Dendritic cell treated with granulocyte-macrophage colony-stimulating factor and Interleukin-4, amounts not matched to agents 40 ng/mL and 50 ng/mL, for 4 days (primary cell): ENCODE results near the gene CNP.
"Not testable (repeated sequence)": the region's sequence is repeated elsewhere in the genome, so short reads cannot be mapped to it uniquely, and the experiment has no call there.

Source experiments
- H3K27ac Mint-ChIP-seq: one replicate; pipeline ENCODE4 v1.8.0; 2022; ENCODE audit warnings: mild to moderate bottlenecking, mixed read lengths
- H3K27me3 Mint-ChIP-seq: one replicate; pipeline ENCODE4 v1.8.0; 2022; ENCODE audit warnings: mild to moderate bottlenecking, mixed read lengths
- H3K36me3 Mint-ChIP-seq: one replicate; pipeline ENCODE4 v1.8.0; 2022; ENCODE audit warnings: low read depth, mixed read lengths
- H3K4me1 Mint-ChIP-seq: one replicate; pipeline ENCODE4 v1.8.0; 2022; ENCODE audit warnings: low read depth, mixed read lengths
- H3K4me3 Mint-ChIP-seq: one replicate; pipeline ENCODE4 v1.8.0; 2022; ENCODE audit warnings: mild to moderate bottlenecking, moderate library complexity, mixed read lengths
- H3K9me3 Mint-ChIP-seq: one replicate; pipeline ENCODE4 v1.8.0; 2022; ENCODE audit warnings: mixed read lengths
- intact Hi-C: fragments of 100-400 bp; cut with micrococcal nuclease; formaldehyde crosslinking; loops from one replicate; pipeline ENCODE4 v1.15.0; 2022

The CNP gene

DNA sequence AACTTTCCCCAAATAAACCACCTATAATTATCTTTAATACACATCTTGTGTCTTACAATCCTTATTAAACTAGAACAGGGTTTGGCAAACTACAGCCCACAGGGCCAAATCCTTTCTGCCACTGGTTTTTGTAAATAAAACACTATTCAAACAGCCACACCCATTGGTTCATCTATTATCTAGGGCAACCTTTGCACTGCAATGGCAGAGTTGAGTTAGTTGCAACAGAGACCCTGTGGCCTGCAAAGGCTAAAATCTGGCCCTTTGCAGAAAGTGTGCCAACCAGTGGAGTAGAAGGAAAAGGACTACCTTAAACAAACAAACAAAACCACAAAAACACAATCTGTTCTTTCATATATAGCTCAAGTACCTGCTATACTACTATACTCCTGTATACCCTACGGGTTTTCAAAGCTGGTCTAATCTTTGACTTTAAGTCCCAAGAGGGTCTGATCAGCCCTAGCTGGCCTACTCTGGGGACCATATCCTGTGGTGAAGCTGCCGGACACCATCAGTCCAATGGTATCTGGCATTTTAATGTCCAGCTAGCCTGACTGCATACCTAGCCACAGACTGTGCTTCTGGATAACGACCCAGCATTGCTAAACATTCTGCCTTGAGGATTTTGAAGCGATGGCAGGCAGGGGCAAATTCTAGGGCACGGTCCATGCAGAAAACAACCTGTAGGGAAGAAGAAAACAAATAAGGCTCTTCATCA is 23.3 kb downstream of the CNP start:
- intact Hi-C loops: no loop called here
- peaks cover 100% of the 10 kb centered on the region for H3K36me3 Mint-ChIP-seq
- no peaks in the 10 kb centered on the region for H3K27me3 Mint-ChIP-seq
- H3K9me3 Mint-ChIP-seq: no peaks in the 10 kb centered on the region
- no peak overlapping the region for H3K4me3 Mint-ChIP-seq
- H3K4me1 Mint-ChIP-seq: no peaks in the 10 kb centered on the region
- H3K27ac Mint-ChIP-seq: no peak overlapping the region

DNA sequence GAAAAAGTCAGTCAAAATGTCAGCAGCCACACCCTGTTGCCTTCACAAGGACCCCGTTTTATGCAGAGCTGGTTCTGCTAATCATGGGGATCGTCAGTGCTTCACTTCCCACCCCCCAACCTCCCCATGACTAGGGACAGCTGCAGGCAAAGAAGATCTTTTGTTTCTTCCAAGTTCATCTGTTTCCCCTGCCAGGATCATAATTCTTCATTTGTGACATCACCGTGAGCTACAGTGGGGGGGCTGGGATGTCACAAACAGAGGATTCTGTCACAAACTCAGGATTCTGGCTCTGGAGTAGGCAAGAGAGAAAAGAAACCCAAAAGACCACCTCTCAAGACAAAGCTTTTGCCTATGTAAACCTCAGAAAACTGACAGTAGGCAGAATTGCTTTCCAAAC is 26.0 kb downstream of the CNP start:
- H3K27me3 Mint-ChIP-seq: no peaks in the 10 kb centered on the region

DNA sequence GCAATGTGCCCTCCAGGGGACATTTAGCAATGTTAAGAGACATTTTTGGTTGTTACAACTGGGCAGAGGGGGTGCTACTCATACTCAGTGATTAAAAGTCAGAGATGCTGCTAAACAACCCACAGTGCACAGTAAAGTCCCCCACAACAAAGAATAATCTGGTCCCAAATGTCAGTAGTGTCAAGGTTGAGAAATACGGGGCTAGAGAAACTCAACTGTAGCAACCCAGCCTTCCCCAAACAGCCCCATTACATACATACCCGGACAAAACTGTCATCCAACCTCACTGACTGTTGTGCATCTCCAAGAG is 30.2 kb downstream of the CNP start:
- Mint-ChIP-seq H3K4me1 (peaks cover 5% of the 10 kb centered on the region), H3K9me3 (no peaks in the 10 kb centered on the region), H3K4me3 (no peak overlapping the region), H3K27me3 (no peaks in the 10 kb centered on the region), H3K27ac (no peak overlapping the region), H3K36me3 (peaks cover 98% of the 10 kb centered on the region)
- intact Hi-C loops: no loop called here

More for the DNA sequence above, 26.0 kb downstream of the CNP start:
- Mint-ChIP-seq H3K4me3 (no peak overlapping the region), H3K27ac (no peak overlapping the region), H3K9me3 (no peaks in the 10 kb centered on the region), H3K36me3 (peaks cover 98% of the 10 kb centered on the region), H3K4me1 (no peaks in the 10 kb centered on the region)
- intact Hi-C loops: no loop called here

DNA sequence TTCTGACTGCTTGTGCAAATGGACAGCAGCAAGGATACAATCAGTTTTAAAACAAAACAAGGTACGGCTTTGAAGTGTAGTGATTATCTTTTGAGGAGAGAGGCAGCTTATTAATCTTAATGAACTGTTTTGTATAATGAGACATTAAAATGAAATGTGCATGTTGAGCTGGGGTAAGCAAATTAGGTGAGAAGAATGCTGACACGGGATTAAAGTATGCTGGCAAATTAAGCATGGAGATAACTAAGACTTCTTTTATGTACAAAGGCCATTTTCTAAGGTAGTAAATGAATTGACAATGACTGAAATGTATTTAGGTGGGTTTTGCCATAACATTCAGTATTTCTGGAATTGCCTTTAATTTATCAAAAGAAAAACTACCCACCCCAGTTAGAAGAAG is 31.9 kb downstream of the CNP start:
- no peaks in the 10 kb centered on the region for H3K9me3 Mint-ChIP-seq
- H3K27ac Mint-ChIP-seq: no peak overlapping the region
- H3K27me3 Mint-ChIP-seq: no peaks in the 10 kb centered on the region
- H3K4me1 Mint-ChIP-seq: peaks cover 21% of the 10 kb centered on the region
- H3K4me3 Mint-ChIP-seq: no peak overlapping the region
- intact Hi-C loops: no loop called here
- peaks cover 98% of the 10 kb centered on the region for H3K36me3 Mint-ChIP-seq

DNA sequence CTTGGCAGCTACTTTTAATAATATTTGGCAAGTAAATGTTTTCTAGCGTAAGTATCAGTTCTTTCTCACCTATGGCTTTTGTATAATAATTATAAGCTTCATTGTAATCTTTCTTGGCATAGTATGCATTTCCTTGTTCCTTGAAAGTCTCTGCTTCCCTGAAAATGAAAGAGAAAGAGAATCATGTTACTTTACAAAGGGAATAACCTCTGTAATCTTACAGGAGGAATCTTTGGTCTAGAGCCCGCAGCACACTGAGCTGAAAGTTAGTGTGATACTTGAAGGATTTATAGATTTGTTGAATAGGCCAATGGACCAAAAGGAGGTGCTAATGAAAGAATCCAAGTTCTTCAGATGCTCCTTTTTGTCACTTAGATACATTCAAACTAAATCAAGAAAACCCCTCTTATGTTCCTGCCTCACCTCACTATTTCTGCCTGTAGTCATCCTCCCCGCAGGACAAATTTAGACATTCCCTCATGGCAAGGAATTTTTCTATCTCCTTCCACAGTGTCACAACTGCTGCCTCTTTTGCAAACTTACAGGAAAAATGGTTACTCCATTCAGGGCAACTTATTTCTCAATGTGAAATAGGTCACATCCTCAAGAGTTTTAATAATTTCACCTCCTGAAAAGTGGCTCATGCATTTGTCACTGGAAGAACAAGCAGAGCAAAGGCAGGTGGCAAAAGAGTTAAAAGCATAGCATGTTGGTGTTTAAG is 34.0 kb downstream of the CNP start:
- Mint-ChIP-seq H3K9me3 (no peaks in the 10 kb centered on the region), H3K27ac (peak overlapping the region; percentile 34), H3K4me3 (no peak overlapping the region), H3K4me1 (peaks cover 37% of the 10 kb centered on the region), H3K36me3 (peaks cover 81% of the 10 kb centered on the region), H3K27me3 (no peaks in the 10 kb centered on the region)
- intact Hi-C loops: no loop called here

DNA sequence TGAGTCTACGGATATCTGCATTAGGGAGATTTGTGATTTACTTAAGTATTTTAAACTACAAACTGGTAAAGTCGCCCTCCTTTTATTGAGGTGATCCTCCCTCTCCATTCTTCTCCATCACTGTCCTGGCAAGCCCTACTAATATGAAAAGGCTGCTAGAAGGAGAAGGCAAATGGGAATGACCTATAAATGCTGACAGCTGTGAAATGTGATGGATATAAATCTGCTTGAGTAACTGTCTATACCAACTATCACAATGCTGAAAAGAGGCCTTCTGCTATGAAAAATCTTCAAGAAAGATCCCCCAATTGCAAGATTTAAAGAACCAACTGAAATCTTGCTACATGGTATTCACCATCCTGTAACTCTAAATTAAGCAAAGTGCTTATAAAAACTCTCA is 35.1 kb downstream of the CNP start:
- peaks cover 75% of the 10 kb centered on the region for H3K36me3 Mint-ChIP-seq
- H3K4me3 Mint-ChIP-seq: no peak overlapping the region
- peaks cover 43% of the 10 kb centered on the region for H3K4me1 Mint-ChIP-seq
- H3K9me3 Mint-ChIP-seq: no peaks in the 10 kb centered on the region
- no peaks in the 10 kb centered on the region for H3K27me3 Mint-ChIP-seq
- no peak overlapping the region for H3K27ac Mint-ChIP-seq
- intact Hi-C loops: no loop called here

DNA sequence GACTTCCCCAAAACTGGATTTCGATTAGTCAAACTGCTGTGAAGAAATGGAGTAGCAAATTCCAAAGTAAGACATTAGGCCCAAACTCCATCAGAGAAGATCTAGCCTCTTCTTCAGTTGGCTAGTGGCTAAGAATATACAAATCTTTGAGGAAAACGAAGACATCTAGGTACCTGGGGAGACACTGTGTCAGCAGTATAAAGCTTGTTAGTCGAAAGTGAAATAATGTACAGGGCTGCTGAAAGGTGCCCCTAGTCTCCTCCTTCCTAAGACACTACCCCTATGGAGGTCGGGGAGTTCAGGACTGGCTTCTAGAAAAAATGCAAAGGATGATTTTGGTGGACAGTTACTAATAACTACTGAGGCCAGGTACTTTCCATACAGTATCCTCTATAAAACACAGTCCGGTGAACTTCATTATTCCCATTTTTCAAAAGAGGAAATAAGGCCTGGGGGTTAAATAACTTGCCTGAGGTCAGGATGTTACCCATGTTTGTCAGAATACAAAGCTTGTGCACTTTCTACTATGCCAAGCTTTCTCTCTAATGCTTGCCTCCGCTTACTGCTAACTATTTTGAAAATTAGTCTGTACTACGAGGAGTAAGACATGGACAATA is 35.7 kb downstream of the CNP start:
- H3K36me3 Mint-ChIP-seq: peaks cover 75% of the 10 kb centered on the region
- H3K27me3 Mint-ChIP-seq: no peaks in the 10 kb centered on the region
- H3K4me3 Mint-ChIP-seq: no peak overlapping the region
- H3K27ac Mint-ChIP-seq: no peak overlapping the region
- H3K4me1 Mint-ChIP-seq: peaks cover 47% of the 10 kb centered on the region
- intact Hi-C loops: no loop called here
- H3K9me3 Mint-ChIP-seq: no peaks in the 10 kb centered on the region

DNA sequence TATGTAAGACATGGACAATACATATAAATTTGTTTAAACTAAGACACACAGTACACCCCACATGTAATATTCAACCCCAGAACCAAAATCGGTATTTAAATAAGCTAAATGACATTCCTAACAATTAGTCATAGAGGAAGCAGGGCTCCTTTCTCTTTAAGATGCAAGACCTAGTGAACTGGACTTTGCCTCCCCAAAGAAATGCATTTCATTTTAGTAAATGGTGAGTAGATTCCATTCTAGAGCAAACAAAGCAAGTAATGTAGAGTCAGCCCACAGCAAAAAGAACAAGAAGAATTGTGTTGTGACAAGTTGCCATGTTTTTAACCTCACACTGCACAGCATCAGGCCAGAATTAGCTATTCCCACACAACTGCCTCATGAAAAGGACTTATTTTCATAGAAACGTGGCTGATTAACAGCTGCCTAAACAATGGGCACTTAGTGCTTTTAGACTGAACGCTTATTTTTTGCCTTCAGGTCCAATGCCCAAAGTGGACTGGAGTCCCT is 36.3 kb downstream of the CNP start:
- Mint-ChIP-seq H3K27ac (no peak overlapping the region), H3K4me1 (peaks cover 48% of the 10 kb centered on the region), H3K4me3 (no peak overlapping the region), H3K9me3 (no peaks in the 10 kb centered on the region), H3K36me3 (peaks cover 71% of the 10 kb centered on the region), H3K27me3 (no peaks in the 10 kb centered on the region)
- intact Hi-C loops: no loop called here

DNA sequence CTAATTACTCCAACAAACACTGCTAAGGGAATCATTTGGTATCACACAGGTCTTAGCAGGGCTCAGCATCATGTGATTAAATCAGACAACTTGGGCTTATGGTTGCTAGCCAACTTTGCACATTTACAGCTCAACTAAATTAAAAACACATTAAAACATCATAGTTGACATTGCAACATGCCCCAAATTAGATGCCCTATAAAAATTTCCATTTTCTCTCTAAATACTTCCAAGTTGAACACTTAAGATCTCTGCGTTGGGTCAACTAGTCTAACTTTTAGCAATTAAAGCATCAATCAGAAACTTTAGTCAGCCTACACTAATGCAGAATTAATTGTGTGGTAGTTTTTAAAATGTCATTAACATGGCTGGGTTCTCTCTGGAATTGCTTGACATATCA is 38.6 kb downstream of the CNP start:
- peaks cover 62% of the 10 kb centered on the region for H3K4me1 Mint-ChIP-seq
- H3K27ac Mint-ChIP-seq: no peak overlapping the region
- intact Hi-C loops: no loop called here
- peaks cover 60% of the 10 kb centered on the region for H3K36me3 Mint-ChIP-seq
- H3K27me3 Mint-ChIP-seq: no peaks in the 10 kb centered on the region
- no peaks in the 10 kb centered on the region for H3K9me3 Mint-ChIP-seq
- no peak overlapping the region for H3K4me3 Mint-ChIP-seq

DNA sequence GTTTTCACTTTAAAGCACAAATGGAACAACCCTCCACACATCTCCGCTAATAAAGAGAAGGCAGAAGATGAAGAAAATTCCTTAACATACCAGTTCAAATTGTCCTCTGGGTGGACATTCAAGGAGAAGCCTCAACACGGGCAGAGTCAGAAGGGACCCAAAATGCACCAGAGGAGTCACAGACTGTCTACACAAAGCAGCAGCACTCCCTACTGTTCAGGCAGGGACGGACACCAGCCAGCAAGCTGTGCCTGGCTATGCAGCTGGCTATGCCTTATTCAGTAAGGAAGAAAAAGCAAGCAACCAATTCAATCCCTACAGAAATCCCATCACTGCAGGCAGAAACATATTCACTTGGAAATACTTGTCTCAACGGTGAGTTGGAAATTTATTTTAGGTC is 42.6 kb downstream of the CNP start:
- intact Hi-C loops: no loop called here
- H3K4me1 Mint-ChIP-seq: peaks cover 72% of the 10 kb centered on the region
- no peaks in the 10 kb centered on the region for H3K27me3 Mint-ChIP-seq
- peak overlapping the region; percentile 90 for H3K27ac Mint-ChIP-seq
- no peak overlapping the region for H3K4me3 Mint-ChIP-seq
- H3K9me3 Mint-ChIP-seq: no peaks in the 10 kb centered on the region
- H3K36me3 Mint-ChIP-seq: peaks cover 43% of the 10 kb centered on the region

DNA sequence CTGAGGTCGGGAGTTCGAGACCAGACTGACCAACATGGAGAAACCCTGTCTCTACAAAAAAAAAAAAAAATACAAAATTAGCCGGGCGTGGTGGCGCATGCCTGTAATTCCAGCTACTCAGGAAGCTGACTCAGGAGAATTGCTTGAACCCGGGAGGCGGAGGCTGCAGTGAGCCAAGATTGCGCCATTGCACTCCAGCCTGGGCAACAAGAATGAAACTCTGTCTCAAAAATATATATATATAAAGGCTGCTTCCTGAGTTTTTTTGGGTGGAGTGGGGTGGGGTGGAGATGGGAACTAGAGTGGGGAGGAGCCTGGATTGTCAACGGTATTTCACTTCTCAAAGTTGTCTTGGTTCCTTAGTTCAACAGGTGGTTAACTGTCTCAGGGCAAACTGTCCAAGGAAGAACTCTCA is 43.7 kb downstream of the CNP start:
- H3K9me3 Mint-ChIP-seq, intact Hi-C loops, H3K27me3 Mint-ChIP-seq: not testable (repeated sequence)
- peak overlapping the region; percentile 70 for H3K4me3 Mint-ChIP-seq
- peaks cover 67% of the 10 kb centered on the region for H3K4me1 Mint-ChIP-seq
- peaks cover 51% of the 10 kb centered on the region for H3K36me3 Mint-ChIP-seq
- peak overlapping the region; percentile 90 for H3K27ac Mint-ChIP-seq

DNA sequence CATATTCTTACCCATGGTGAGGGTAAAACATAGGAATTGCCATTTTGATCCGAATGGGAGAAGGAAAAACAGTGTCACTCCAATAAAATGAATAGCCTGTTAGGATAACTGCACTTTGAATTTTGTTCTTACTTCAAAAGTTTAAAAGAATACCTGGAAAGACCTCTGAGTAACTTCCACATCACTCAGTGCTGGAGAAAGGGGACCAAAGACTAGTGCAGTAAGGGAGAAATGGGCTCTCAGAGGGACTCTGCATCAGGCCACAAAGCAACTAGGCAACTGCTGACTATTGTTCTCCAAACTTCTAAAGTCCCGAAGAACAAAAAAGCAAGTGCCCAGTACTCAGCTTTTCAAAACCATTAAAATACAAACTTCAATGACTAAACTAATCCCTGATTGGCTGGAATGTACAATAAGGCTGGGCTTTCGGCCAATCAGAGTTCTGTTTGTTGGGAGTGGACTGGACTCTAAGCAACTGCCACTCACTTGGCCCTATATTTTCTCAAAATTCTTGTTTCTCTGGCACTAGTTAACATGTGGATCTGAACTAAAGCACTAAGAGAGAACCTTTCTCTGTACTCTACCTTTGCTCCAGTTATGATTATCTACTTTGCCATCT is 44.4 kb downstream of the CNP start:
- Mint-ChIP-seq H3K27ac (peak overlapping the region; percentile 90), H3K36me3 (peaks cover 48% of the 10 kb centered on the region), H3K4me3 (no peak overlapping the region), H3K9me3 (no peaks in the 10 kb centered on the region), H3K27me3 (no peaks in the 10 kb centered on the region), H3K4me1 (peaks cover 67% of the 10 kb centered on the region)
- intact Hi-C loops: no loop called here

DNA sequence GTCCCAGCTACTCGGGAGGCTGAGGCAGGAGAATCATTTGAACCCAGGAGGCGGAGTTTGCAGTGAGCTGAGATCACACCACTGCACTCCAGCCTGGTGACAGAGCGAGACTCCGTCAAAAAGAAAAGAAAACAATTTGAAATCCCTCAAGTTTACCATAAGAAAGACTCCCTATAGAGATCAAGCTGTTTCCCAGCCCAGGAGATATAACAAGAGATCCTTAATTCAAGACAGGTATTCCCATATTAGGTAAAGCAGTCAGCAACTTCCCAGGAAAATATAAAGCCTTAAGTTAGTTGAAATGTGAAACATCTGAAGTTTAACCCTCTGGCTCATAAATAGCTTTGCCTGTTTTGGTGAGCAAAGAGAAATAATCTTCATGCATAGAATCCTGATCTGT is 45.8 kb downstream of the CNP start:
- H3K27ac Mint-ChIP-seq: peak overlapping the region; percentile 90

DNA sequence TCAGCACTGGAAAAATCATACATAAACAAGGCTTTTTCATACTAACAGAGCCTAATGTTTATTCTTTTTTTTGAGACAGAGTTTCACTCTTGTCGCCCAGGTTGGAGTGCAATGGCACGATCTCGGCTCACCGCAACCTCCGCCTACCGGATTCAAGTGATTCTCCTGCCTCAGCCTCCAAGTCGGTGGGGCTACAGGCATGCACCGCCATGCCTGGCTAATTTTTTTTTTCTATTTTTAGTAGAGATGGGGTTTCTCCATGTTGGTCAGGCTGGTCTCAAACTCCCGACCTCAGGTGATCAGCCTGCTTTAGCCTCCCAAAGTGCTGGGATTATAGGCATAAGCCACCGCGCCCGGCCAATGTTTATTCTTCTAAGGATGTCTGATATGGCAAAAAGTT is 47.1 kb downstream of the CNP start:
- H3K4me3 Mint-ChIP-seq, intact Hi-C loops, H3K27me3 Mint-ChIP-seq, H3K9me3 Mint-ChIP-seq: not testable (repeated sequence)
- Mint-ChIP-seq H3K36me3 (peaks cover 58% of the 10 kb centered on the region), H3K4me1 (peaks cover 74% of the 10 kb centered on the region), H3K27ac (peak overlapping the region; percentile 28)

More for the DNA sequence above, 45.8 kb downstream of the CNP start:
- H3K4me3 Mint-ChIP-seq, intact Hi-C loops, H3K27me3 Mint-ChIP-seq, H3K9me3 Mint-ChIP-seq: not testable (repeated sequence)
- H3K4me1 Mint-ChIP-seq: peaks cover 62% of the 10 kb centered on the region
- peaks cover 52% of the 10 kb centered on the region for H3K36me3 Mint-ChIP-seq
